Duodenal mucosa (tissue), 2 donors: ENCODE data around the gene CTNNA2.
"Not testable (repeated sequence)": the region's sequence is repeated elsewhere in the genome, so short reads cannot be mapped to it uniquely, and the experiment has no call there.

Experiments
- H3K27ac ChIP-seq: one replicate; pipeline ENCODE4 v1.7.0; 2013; ENCODE audit warnings: low read depth, low read length
- H3K27me3 ChIP-seq, 2 donors: one replicate each; pipeline ENCODE4 v1.7.0; 2013; ENCODE audit warnings: low read length in 2 of 2, control low read depth in 1 of 2; ENCODE audit not compliant: insufficient read depth in 2 of 2, control insufficient read depth in 1 of 2
- H3K36me3 ChIP-seq, 2 donors: one replicate each; pipeline ENCODE4 v1.7.0; 2013; ENCODE audit warnings: low read length in 2 of 2, control low read depth in 1 of 2; ENCODE audit not compliant: insufficient read depth in 2 of 2, control insufficient read depth in 1 of 2
- H3K4me1 ChIP-seq, 2 donors: one replicate each; pipeline ENCODE4 v1.7.0; 2013; ENCODE audit warnings: low read length in 2 of 2, control low read depth in 1 of 2; ENCODE audit not compliant: insufficient read depth in 2 of 2, control insufficient read depth in 1 of 2
- H3K4me3 ChIP-seq, 2 donors: one replicate each; pipeline ENCODE4 v1.7.0; 2013; ENCODE audit warnings: low read length in 2 of 2, low read depth in 1 of 2
- H3K9ac ChIP-seq, 2 donors: one replicate each; pipeline ENCODE4 v1.7.0; 2013; ENCODE audit warnings: low read length in 2 of 2, low read depth in 1 of 2
- H3K9me3 ChIP-seq, 2 donors: one replicate each; pipeline ENCODE4 v1.7.0; 2013; ENCODE audit warnings: low read length in 2 of 2, control low read depth in 1 of 2; ENCODE audit not compliant: control insufficient read depth in 1 of 2

CTNNA2 gene

GRCh38 chr2:80071941-80072340, 559.1 kb downstream of the CTNNA2 start:
- Histone ChIP-seq H3K27me3 (no peaks in the 10 kb centered on the region), H3K4me1 (no peaks in the 10 kb centered on the region), H3K4me3 (no peak overlapping the region)

GRCh38 chr2:80073134-80073561, 560.3 kb downstream of the CTNNA2 start:
- no peak overlapping the region for H3K9ac ChIP-seq
- no peak overlapping the region for H3K27ac ChIP-seq
- H3K27me3 ChIP-seq: no peaks in the 10 kb centered on the region
- H3K9me3 ChIP-seq: no peaks in the 10 kb centered on the region
- H3K36me3 ChIP-seq: no peaks in the 10 kb centered on the region
- no peaks in the 10 kb centered on the region for H3K4me1 ChIP-seq
- H3K4me3 ChIP-seq: no peak overlapping the region

More at GRCh38 chr2:80071941-80072340, 559.1 kb downstream of the CTNNA2 start:
- Histone ChIP-seq H3K9me3 (no peaks in the 10 kb centered on the region), H3K36me3 (no peaks in the 10 kb centered on the region), H3K27ac (no peak overlapping the region), H3K9ac (no peak overlapping the region)

GRCh38 chr2:80074321-80075070, 561.6 kb downstream of the CTNNA2 start:
- Histone ChIP-seq H3K27ac (no peak overlapping the region), H3K4me1 (no peaks in the 10 kb centered on the region), H3K9ac (no peak overlapping the region), H3K27me3 (no peaks in the 10 kb centered on the region), H3K4me3 (no peak overlapping the region), H3K9me3 (no peaks in the 10 kb centered on the region), H3K36me3 (no peaks in the 10 kb centered on the region)

GRCh38 chr2:80075719-80076118, 562.9 kb downstream of the CTNNA2 start:
- Histone ChIP-seq H3K9me3 (no peaks in the 10 kb centered on the region), H3K27me3 (no peaks in the 10 kb centered on the region), H3K4me1 (no peaks in the 10 kb centered on the region), H3K4me3 (no peak overlapping the region), H3K9ac (no peak overlapping the region), H3K27ac (no peak overlapping the region), H3K36me3 (no peaks in the 10 kb centered on the region)

- no peaks in the 10 kb centered on the region for H3K4me1 ChIP-seq
Observed at GRCh38 chr2:80078290-80079036, 565.6 kb downstream of the CTNNA2 start.

GRCh38 chr2:80080957-80081356, 568.1 kb downstream of the CTNNA2 start:
- no peaks in the 10 kb centered on the region for H3K4me1 ChIP-seq
- no peaks in the 10 kb centered on the region for H3K27me3 ChIP-seq
- no peaks in the 10 kb centered on the region for H3K9me3 ChIP-seq
- H3K27ac ChIP-seq: no peak overlapping the region
- no peak overlapping the region for H3K9ac ChIP-seq
- H3K36me3 ChIP-seq: no peaks in the 10 kb centered on the region
- no peak overlapping the region for H3K4me3 ChIP-seq

More at GRCh38 chr2:80078290-80079036, 565.6 kb downstream of the CTNNA2 start:
- H3K9me3 ChIP-seq: no peaks in the 10 kb centered on the region
- no peak overlapping the region for H3K4me3 ChIP-seq
- no peak overlapping the region for H3K9ac ChIP-seq
- no peaks in the 10 kb centered on the region for H3K36me3 ChIP-seq
- no peak overlapping the region for H3K27ac ChIP-seq
- no peaks in the 10 kb centered on the region for H3K27me3 ChIP-seq

- Histone ChIP-seq H3K9me3 (no peaks in the 10 kb centered on the region), H3K36me3 (no peaks in the 10 kb centered on the region), H3K4me3 (no peak overlapping the region), H3K27ac (no peak overlapping the region), H3K4me1 (no peaks in the 10 kb centered on the region), H3K9ac (no peak overlapping the region), H3K27me3 (no peaks in the 10 kb centered on the region)
Observed at GRCh38 chr2:80086831-80087230, 574.0 kb downstream of the CTNNA2 start.

- Histone ChIP-seq H3K27me3 (no peaks in the 10 kb centered on the region), H3K9ac (no peak overlapping the region), H3K4me1 (no peaks in the 10 kb centered on the region), H3K4me3 (no peak overlapping the region), H3K27ac (no peak overlapping the region), H3K9me3 (no peaks in the 10 kb centered on the region), H3K36me3 (no peaks in the 10 kb centered on the region)
Observed at GRCh38 chr2:80091237-80091636, 578.4 kb downstream of the CTNNA2 start.

GRCh38 chr2:80092474-80092873, 579.6 kb downstream of the CTNNA2 start:
- Histone ChIP-seq H3K36me3 (no peaks in the 10 kb centered on the region), H3K27me3 (no peaks in the 10 kb centered on the region), H3K9me3 (no peaks in the 10 kb centered on the region), H3K4me1 (no peaks in the 10 kb centered on the region), H3K4me3 (no peak overlapping the region), H3K9ac (no peak overlapping the region), H3K27ac (no peak overlapping the region)

- not testable (repeated sequence) for H3K4me3 ChIP-seq, H3K4me1 ChIP-seq
Observed at GRCh38 chr2:80098503-80098902, 585.7 kb downstream of the CTNNA2 start.

More at GRCh38 chr2:80098503-80098902, 585.7 kb downstream of the CTNNA2 start:
- H3K9me3 ChIP-seq, H3K36me3 ChIP-seq, H3K27ac ChIP-seq, H3K27me3 ChIP-seq, H3K9ac ChIP-seq: not testable (repeated sequence)
